SK-N-SH (cell line): ENCODE results near the gene TGM6.

Source experiments
- ELF1 ChIP-seq: IDR thresholded peaks from 2 replicates; pipeline ENCODE4 v1.4.0; 2012
- EP300 ChIP-seq, 2 experiments: IDR thresholded peaks; 2 replicates each; pipeline versions ENCODE4 v1.4.0 to v1.6.1; 2012; ENCODE audit warnings: borderline replicate concordance in 1 of 2, low read depth in 1 of 2, low read length in 1 of 2
- EZH2phosphoT487 ChIP-seq: fragments of 200-600 bp; sonication (generic); IDR thresholded peaks from 2 replicates; pipeline ENCODE4 v1.6.1; 2017; ENCODE audit warnings: low read depth, mixed run types, mild to moderate bottlenecking, antibody characterized with exemption, moderate library complexity, borderline replicate concordance
- FOXM1 ChIP-seq: IDR thresholded peaks from 2 replicates; pipeline ENCODE4 v1.4.0; 2012; ENCODE audit warnings: low read depth, mild to moderate bottlenecking
- POLR2AphosphoS5 ChIP-seq: IDR thresholded peaks from 2 replicates; pipeline ENCODE4 v1.6.1; 2012; ENCODE audit warnings: low read depth, low read length
- RAD21 ChIP-seq: IDR thresholded peaks from 2 replicates; pipeline ENCODE4 v1.6.1; 2012; ENCODE audit warnings: mild to moderate bottlenecking, low read length
- RFX5 ChIP-seq: IDR thresholded peaks from 2 replicates; pipeline ENCODE4 v1.6.1; 2012; ENCODE audit warnings: mild to moderate bottlenecking, improper control_type of control experiment, low read length
- SIN3A ChIP-seq: IDR thresholded peaks from 2 replicates; pipeline ENCODE4 v1.6.1; 2012; ENCODE audit warnings: low read depth, mild to moderate bottlenecking, low read length, moderate library complexity, borderline replicate concordance
- TAF1 ChIP-seq: IDR thresholded peaks from 2 replicates; pipeline ENCODE4 v1.6.1; 2012; ENCODE audit warnings: low read depth, mild to moderate bottlenecking, low read length, moderate library complexity, borderline replicate concordance
- TEAD4 ChIP-seq: IDR thresholded peaks from 2 replicates; pipeline ENCODE4 v1.4.0; 2012; ENCODE audit warnings: mild to moderate bottlenecking, borderline replicate concordance; ENCODE audit not compliant: insufficient read depth
- TF ChIP-seq, protein P1 (sequence below): IDR thresholded peaks from 2 replicates; pipeline ENCODE4 v1.4.0; 2012; ENCODE audit warnings: low read depth, borderline replicate concordance
- TF ChIP-seq, protein P2 (sequence below): fragments of 200-600 bp; sonication (generic); IDR thresholded peaks from 2 replicates; pipeline ENCODE4 v1.6.1; 2017; ENCODE audit warnings: antibody characterized with exemption, mild to moderate bottlenecking, moderate library complexity
- TF ChIP-seq, protein P3 (sequence below): IDR thresholded peaks from 2 replicates; pipeline ENCODE4 v1.6.1; 2012; ENCODE audit warnings: mild to moderate bottlenecking, low read depth, low read length, moderate library complexity
- TF ChIP-seq, protein P4 (sequence below): IDR thresholded peaks from 2 replicates; pipeline ENCODE4 v1.4.0; 2012; ENCODE audit warnings: low read depth

DNA sequence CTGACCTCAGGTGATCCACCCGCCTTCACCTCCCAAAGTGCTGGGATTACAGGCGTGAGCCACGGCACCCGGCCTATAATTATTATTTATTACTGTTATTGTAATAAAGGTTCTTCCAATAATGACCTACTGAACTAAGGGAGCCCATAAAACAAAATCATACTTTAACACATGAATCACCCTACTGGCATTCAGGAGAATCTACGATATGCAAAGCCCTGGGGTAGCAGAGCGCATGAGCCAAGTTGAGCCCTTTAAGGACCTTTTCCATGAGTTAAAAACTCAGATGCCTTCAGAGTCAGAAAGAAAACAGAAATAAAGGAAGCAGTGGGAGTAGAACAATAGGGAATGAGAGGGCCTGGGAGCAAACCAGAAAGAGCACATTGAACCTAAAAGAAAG, 48.4 kb downstream of the TGM6 start:
- TF ChIP-seq POLR2AphosphoS5 (no peak), ELF1 (no peak), EZH2phosphoT487 (no peak), TEAD4 (no peak), FOXM1 (no peak), SIN3A (no peak), RAD21 (no peak), RFX5 (no peak), TAF1 (no peak), EP300 (IDR thresholded peaks at IDR 0.05; ENCODE audit: borderline replicate concordance in 1 of 2, low read depth in 1 of 2, low read length in 1 of 2) (no peak)
- TF ChIP-seq, protein P1, sequence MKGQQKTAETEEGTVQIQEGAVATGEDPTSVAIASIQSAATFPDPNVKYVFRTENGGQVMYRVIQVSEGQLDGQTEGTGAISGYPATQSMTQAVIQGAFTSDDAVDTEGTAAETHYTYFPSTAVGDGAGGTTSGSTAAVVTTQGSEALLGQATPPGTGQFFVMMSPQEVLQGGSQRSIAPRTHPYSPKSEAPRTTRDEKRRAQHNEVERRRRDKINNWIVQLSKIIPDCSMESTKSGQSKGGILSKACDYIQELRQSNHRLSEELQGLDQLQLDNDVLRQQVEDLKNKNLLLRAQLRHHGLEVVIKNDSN: no peak
- TF ChIP-seq, protein P2, sequence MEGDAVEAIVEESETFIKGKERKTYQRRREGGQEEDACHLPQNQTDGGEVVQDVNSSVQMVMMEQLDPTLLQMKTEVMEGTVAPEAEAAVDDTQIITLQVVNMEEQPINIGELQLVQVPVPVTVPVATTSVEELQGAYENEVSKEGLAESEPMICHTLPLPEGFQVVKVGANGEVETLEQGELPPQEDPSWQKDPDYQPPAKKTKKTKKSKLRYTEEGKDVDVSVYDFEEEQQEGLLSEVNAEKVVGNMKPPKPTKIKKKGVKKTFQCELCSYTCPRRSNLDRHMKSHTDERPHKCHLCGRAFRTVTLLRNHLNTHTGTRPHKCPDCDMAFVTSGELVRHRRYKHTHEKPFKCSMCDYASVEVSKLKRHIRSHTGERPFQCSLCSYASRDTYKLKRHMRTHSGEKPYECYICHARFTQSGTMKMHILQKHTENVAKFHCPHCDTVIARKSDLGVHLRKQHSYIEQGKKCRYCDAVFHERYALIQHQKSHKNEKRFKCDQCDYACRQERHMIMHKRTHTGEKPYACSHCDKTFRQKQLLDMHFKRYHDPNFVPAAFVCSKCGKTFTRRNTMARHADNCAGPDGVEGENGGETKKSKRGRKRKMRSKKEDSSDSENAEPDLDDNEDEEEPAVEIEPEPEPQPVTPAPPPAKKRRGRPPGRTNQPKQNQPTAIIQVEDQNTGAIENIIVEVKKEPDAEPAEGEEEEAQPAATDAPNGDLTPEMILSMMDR: no peak
- TF ChIP-seq, protein P3, sequence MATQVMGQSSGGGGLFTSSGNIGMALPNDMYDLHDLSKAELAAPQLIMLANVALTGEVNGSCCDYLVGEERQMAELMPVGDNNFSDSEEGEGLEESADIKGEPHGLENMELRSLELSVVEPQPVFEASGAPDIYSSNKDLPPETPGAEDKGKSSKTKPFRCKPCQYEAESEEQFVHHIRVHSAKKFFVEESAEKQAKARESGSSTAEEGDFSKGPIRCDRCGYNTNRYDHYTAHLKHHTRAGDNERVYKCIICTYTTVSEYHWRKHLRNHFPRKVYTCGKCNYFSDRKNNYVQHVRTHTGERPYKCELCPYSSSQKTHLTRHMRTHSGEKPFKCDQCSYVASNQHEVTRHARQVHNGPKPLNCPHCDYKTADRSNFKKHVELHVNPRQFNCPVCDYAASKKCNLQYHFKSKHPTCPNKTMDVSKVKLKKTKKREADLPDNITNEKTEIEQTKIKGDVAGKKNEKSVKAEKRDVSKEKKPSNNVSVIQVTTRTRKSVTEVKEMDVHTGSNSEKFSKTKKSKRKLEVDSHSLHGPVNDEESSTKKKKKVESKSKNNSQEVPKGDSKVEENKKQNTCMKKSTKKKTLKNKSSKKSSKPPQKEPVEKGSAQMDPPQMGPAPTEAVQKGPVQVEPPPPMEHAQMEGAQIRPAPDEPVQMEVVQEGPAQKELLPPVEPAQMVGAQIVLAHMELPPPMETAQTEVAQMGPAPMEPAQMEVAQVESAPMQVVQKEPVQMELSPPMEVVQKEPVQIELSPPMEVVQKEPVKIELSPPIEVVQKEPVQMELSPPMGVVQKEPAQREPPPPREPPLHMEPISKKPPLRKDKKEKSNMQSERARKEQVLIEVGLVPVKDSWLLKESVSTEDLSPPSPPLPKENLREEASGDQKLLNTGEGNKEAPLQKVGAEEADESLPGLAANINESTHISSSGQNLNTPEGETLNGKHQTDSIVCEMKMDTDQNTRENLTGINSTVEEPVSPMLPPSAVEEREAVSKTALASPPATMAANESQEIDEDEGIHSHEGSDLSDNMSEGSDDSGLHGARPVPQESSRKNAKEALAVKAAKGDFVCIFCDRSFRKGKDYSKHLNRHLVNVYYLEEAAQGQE: no peak
- TF ChIP-seq, protein P4, sequence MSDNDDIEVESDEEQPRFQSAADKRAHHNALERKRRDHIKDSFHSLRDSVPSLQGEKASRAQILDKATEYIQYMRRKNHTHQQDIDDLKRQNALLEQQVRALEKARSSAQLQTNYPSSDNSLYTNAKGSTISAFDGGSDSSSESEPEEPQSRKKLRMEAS: no peak
